BLaER1 (cell line): ENCODE data around the gene CFAP57.

Experiments
- H3K27ac ChIP-seq: shearing (Covaris generic); formaldehyde crosslinking; 2 replicates; pipeline ENCODE4 v1.8.1; 2022
- H3K27me3 ChIP-seq: shearing (Covaris generic); formaldehyde crosslinking; 2 replicates; pipeline ENCODE4 v1.8.1; 2022
- H3K36me3 ChIP-seq: shearing (Covaris generic); formaldehyde crosslinking; 2 replicates; pipeline ENCODE4 v1.8.1; 2022
- H3K4me1 ChIP-seq: shearing (Covaris generic); formaldehyde crosslinking; 2 replicates; pipeline ENCODE4 v1.8.1; 2022
- H3K4me2 ChIP-seq: shearing (Covaris generic); formaldehyde crosslinking; 2 replicates; pipeline ENCODE4 v1.8.1; 2022
- H3K4me3 ChIP-seq: shearing (Covaris generic); formaldehyde crosslinking; 2 replicates; pipeline ENCODE4 v1.8.1; 2022
- H3K9ac ChIP-seq: shearing (Covaris generic); formaldehyde crosslinking; 2 replicates; pipeline ENCODE4 v1.8.1; 2022
- H3K9me3 ChIP-seq: shearing (Covaris generic); formaldehyde crosslinking; 2 replicates; pipeline ENCODE4 v1.8.1; 2022
- H4K20me1 ChIP-seq: shearing (Covaris generic); formaldehyde crosslinking; 2 replicates; pipeline ENCODE4 v1.8.1; 2022
- Cebpa-rat ChIP-seq: shearing (Covaris generic); IDR thresholded peaks from 2 replicates; pipeline ENCODE4 v1.8.1; 2022

CFAP57 gene

DNA sequence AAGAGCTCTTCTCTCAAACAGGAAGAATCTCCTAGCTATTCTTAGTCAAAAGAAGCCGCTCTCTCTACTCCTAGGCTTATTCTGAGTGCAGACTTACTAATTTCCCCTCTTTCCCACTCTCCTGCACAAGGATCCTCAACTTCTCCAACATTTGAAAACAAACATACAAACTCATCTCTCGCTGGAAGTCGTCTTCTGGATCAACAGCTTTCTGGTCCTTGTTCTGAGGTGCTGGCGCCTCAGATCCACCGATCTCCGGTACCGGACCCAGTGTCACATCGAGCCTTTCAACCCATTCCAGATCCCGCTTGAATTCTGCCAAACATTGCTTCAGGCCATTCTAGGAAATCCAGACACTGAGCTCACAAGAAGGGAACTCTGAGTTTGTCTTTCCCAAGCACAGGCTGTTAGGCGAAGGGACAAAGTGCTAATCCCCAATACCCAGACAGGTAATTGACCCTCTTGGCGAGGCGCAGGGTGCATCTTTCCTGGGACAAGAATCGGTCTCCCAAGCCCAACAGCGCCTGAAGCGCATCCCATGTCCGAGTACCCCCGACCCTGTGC lies 736 bp upstream of the CFAP57 start:
- peak overlapping the region; percentile 77 for H3K27ac ChIP-seq
- TF ChIP-seq Cebpa-rat, result no peak
- H3K4me1 ChIP-seq, result peaks cover 21% of the 10 kb centered on the region
- H3K9me3 ChIP-seq, result no peaks in the 10 kb centered on the region
- H3K4me2 ChIP-seq, result peak overlapping the region; percentile 96
- H3K9ac ChIP-seq, result peak overlapping the region; percentile 81
- H4K20me1 ChIP-seq, result 0 out of 2 replicates have a peak, but pooled peaks cover 19% of the 10 kb centered on the region
- H3K27me3 ChIP-seq, result no peaks in the 10 kb centered on the region
- H3K4me3 ChIP-seq, result peak overlapping the region; percentile 81
- peaks cover 44% of the 10 kb centered on the region for H3K36me3 ChIP-seq

DNA sequence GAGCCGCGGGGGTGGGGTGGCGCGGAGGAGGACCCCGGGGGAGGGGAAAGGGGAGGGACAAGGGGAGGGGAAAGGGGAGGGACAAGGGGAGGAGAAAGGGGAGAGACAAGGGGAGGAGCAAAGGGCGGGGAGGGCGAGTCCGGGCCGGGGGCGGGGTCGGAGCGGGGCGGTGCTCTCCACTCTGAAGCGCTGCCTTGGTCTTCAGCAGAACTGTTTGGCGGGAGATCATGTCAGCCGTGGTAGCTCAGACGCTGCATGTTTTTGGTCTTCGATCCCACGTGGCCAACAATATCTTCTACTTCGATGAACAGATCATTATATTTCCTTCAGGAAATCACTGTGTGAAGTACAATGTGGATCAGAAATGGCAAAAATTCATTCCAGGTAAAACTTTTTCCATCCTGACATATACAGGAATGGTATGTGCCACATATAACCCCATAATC lies 420 bp downstream of the CFAP57 start:
- Histone ChIP-seq H3K4me1 (peaks cover 21% of the 10 kb centered on the region), H3K27me3 (no peaks in the 10 kb centered on the region), H3K4me2 (peak overlapping the region; percentile 60), H3K4me3 (peak overlapping the region; percentile 81), H4K20me1 (0 out of 2 replicates have a peak, but pooled peaks cover 19% of the 10 kb centered on the region), H3K9ac (no peak overlapping the region), H3K27ac (no peak overlapping the region), H3K9me3 (no peaks in the 10 kb centered on the region), H3K36me3 (peaks cover 32% of the 10 kb centered on the region)
- TF ChIP-seq Cebpa-rat, result no peak

DNA sequence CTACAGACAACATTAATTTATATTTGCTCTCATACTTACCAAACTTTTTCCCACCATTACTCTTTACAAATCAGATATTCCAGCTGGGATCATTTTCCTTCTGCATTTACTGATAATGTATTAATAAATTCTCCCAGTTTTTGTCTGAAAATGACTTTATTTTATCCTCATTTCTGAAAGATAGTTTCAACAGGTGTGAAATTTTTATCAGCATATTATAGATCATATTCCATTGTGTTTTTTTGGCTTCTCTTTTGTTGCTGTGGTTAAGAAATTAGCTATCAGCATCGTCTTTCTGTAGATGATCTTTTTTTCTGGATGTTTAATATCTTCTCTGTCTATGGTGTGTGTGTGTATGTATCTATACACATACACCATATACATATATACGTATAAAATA lies 2.7 kb downstream of the CFAP57 start:
- H4K20me1 ChIP-seq, result 0 out of 2 replicates have a peak, but pooled peaks cover 7% of the 10 kb centered on the region
- H3K27me3 ChIP-seq, result no peaks in the 10 kb centered on the region
- no peak overlapping the region for H3K27ac ChIP-seq
- no peak overlapping the region for H3K4me2 ChIP-seq
- H3K9me3 ChIP-seq, result no peaks in the 10 kb centered on the region
- no peak overlapping the region for H3K9ac ChIP-seq
- H3K4me1 ChIP-seq, result peaks cover 21% of the 10 kb centered on the region
- TF ChIP-seq Cebpa-rat, result no peak
- no peak overlapping the region for H3K4me3 ChIP-seq
- H3K36me3 ChIP-seq, result peaks cover 9% of the 10 kb centered on the region

DNA sequence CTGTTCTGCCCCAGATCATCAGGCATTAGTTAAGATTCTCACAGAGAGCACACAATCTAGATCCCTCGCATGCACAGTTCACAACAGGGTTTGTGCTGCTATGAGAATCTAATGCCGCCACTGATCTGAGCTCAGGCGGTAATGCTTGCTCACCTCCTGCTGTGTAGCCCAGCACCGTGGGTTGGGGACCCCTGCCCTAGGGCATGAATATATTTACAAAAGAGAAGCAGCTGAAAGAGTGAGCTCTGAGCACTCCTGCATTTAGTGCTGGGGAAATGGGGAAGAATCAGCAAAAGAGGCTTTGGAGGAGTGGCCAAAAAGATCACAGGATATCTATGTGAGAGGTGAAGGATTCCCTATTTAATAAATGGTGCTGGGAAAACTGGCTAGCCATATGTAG lies 5.6 kb downstream of the CFAP57 start:
- Histone ChIP-seq H3K9ac (no peak overlapping the region), H3K4me3 (no peak overlapping the region), H3K36me3 (no peaks in the 10 kb centered on the region), H3K4me1 (peaks cover 2% of the 10 kb centered on the region; the same call in 1 of the 2 replicates), H3K27me3 (no peaks in the 10 kb centered on the region), H4K20me1 (no peaks in the 10 kb centered on the region), H3K9me3 (no peaks in the 10 kb centered on the region), H3K4me2 (no peak overlapping the region), H3K27ac (no peak overlapping the region)
- TF ChIP-seq Cebpa-rat, result no peak

DNA sequence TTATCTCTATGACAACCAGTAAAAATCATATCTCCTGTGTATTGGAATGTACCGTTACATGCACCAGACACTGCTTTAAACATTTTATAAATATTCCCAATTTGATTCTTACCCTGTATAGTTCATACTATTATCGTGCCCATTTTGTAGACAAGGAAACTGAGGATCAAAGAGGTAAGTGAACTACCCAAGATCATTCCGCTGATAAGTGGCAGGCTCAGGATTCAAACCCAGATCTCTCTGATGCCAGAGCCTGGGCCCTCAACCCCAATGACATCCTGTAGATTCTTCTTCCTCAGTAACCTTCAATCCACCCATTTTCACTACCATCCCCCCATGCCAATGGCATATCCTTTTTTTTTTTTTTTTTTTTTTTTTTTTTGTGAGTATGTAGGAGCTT lies 12.3 kb downstream of the CFAP57 start:
- H3K4me3 ChIP-seq, result no peak overlapping the region
- TF ChIP-seq Cebpa-rat, result no peak
- H3K27me3 ChIP-seq, result no peaks in the 10 kb centered on the region
- H3K4me2 ChIP-seq, result no peak overlapping the region
- no peaks in the 10 kb centered on the region for H3K9me3 ChIP-seq
- H3K4me1 ChIP-seq, result peaks cover 17% of the 10 kb centered on the region
- no peak overlapping the region for H3K9ac ChIP-seq
- no peaks in the 10 kb centered on the region for H4K20me1 ChIP-seq
- no peak overlapping the region for H3K27ac ChIP-seq
- no peaks in the 10 kb centered on the region for H3K36me3 ChIP-seq

DNA sequence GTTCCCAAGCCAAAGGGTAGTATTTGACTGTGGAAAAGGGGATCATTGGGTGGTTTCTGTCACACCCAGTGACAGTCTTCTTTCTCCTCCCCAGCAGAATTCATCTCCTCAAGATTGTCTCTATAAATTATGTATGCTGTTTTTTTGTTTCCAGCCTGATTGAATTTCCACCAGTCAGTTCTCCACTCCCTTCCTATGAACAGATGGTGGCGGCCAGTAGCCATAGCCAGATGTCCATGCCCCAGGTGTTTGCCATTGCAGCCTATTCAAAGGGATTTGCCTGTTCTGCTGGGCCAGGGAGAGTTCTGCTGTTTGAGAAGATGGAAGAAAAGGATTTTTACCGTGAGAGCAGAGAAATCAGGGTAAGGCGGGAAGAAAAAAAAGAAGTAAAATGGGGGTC lies 12.9 kb downstream of the CFAP57 start:
- H3K4me3 ChIP-seq, result no peak overlapping the region
- H3K4me2 ChIP-seq, result peak overlapping the region; percentile 39
- H3K9ac ChIP-seq, result no peak overlapping the region
- no peaks in the 10 kb centered on the region for H4K20me1 ChIP-seq
- no peak for TF ChIP-seq Cebpa-rat
- H3K27me3 ChIP-seq, result no peaks in the 10 kb centered on the region
- no peaks in the 10 kb centered on the region for H3K36me3 ChIP-seq
- no peaks in the 10 kb centered on the region for H3K9me3 ChIP-seq
- no peak overlapping the region for H3K27ac ChIP-seq
- H3K4me1 ChIP-seq, result peaks cover 17% of the 10 kb centered on the region

DNA sequence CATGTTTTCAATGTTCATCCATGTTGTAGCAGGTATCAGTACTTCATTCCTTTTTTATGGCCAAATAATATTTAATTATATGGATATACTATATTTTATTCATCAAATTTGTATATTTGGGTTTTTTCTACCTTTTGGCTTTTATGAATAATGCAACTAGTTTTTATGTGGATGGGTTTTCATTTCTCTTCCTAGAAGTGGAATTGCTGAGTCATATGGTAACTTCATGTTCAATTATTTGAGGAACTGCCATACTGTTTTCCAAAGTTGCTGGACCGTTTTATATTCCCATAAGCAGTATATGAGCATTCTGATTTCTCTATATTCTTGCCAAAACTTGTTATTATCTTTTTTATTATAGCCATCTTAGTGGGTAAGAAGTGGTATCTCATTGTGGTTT lies 16.0 kb downstream of the CFAP57 start:
- Histone ChIP-seq H3K4me3 (no peak overlapping the region), H3K4me1 (peaks cover 17% of the 10 kb centered on the region), H3K27ac (no peak overlapping the region), H4K20me1 (no peaks in the 10 kb centered on the region), H3K9ac (no peak overlapping the region), H3K4me2 (no peak overlapping the region), H3K9me3 (no peaks in the 10 kb centered on the region), H3K36me3 (no peaks in the 10 kb centered on the region), H3K27me3 (no peaks in the 10 kb centered on the region)
- no peak for TF ChIP-seq Cebpa-rat

DNA sequence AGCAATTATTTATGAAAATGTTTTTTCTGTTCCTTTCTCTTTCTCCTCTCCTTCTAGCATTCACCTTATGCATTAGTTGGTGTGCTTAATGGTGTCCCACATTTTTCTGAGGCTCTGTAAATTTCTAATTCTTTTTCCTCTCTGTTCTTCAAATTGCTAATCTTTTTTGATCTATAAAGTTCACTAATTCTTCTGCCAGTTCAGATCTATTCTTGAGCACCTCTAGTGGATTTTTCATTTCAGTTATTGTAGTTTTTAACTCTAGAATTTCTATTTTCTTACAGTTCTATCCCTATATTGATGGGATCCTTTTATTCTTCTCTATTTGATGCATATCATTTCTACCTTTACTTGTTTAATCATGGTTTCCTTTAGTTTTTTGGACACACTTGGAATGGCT lies 22.4 kb downstream of the CFAP57 start:
- Histone ChIP-seq H3K9me3 (peaks cover 16% of the 10 kb centered on the region), H3K4me2 (no peak overlapping the region), H3K9ac (no peak overlapping the region), H3K4me1 (no peaks in the 10 kb centered on the region), H3K4me3 (no peak overlapping the region), H3K36me3 (no peaks in the 10 kb centered on the region), H4K20me1 (no peaks in the 10 kb centered on the region), H3K27me3 (no peaks in the 10 kb centered on the region), H3K27ac (no peak overlapping the region)
- TF ChIP-seq Cebpa-rat, result no peak

DNA sequence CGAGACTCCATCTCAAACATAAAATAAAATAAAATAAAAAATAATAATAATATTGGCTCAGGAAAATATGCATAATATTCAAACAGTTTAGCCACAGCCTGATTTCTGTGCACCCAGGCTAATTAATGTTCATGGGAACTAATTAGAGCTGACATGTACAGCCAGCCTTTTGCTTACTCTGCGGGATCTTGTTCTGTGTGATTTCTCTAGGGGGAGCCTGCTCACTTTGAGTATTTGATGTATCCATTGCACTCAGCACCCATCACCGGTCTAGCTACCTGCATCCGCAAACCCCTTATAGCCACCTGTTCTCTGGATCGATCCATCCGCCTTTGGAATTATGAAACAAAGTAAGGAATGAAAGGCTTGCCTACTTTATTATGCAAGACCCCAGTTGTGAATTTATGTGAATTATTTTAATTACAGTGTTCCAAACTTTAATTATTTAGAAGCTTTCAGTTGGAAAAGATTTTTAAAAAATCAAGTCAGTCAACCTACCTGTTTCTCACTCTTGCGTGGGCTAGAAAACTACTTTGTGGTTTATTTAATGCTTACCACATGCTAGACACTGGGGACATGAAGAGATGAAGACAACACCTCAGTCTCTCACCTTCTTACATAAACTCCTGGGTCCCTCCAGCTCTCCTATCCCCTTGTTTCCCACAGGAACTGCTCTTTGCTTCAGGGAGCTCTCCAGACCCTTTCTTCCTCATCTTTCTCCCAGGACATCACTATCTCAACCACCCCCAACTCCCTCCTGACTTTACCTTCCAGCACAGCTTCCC lies 25.4 kb downstream of the CFAP57 start:
- Histone ChIP-seq H3K27me3 (no peaks in the 10 kb centered on the region), H4K20me1 (no peaks in the 10 kb centered on the region), H3K4me3 (no peak overlapping the region), H3K9ac (no peak overlapping the region), H3K9me3 (peaks cover 16% of the 10 kb centered on the region), H3K36me3 (no peaks in the 10 kb centered on the region), H3K4me1 (no peaks in the 10 kb centered on the region), H3K27ac (no peak overlapping the region), H3K4me2 (no peak overlapping the region)
- TF ChIP-seq Cebpa-rat, result no peak

DNA sequence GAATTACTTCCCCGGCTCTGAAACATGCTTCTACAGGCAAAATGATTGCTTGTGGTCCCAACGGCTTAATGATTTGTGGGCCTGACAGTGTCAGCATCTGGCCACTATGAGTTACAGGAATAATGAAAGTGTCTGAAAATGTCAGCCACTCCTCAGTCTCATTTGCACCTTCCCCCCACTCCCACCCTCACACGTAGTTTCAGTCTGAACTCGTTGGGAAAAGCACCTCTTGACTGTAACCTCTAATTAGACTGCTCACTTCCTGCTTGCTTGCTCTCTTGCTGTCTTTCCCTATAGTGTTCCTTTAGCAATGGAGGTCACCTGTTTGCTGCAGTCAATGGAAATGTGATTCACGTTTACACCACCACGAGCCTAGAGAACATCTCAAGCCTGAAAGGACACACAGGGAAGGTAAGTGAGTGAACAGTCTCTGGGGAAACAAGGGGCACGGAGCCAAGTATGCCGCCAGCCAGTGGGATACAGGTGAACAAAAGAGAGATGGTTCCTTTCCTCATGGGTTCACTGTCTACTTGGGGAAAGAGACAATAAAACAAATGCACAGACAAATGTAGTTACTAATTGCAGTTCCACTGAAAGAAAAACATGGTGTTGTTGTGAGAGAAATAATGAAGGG lies 27.1 kb downstream of the CFAP57 start:
- TF ChIP-seq Cebpa-rat, result no peak
- Histone ChIP-seq H3K36me3 (no peaks in the 10 kb centered on the region), H4K20me1 (no peaks in the 10 kb centered on the region), H3K27me3 (no peaks in the 10 kb centered on the region), H3K4me2 (no peak overlapping the region), H3K27ac (no peak overlapping the region), H3K4me1 (no peaks in the 10 kb centered on the region), H3K9me3 (peaks cover 23% of the 10 kb centered on the region), H3K4me3 (no peak overlapping the region), H3K9ac (no peak overlapping the region)
